NCI-H748 treated with DMSO at 0.1 percent for 48 hours (cell line): ENCODE results near the gene PYGB.
"Not testable (repeated sequence)": the region's sequence is repeated elsewhere in the genome, so short reads cannot be mapped to it uniquely, and the experiment has no call there.

ENCODE experiments used
- DNase-seq: peaks from one replicate; lab custom pipeline; 2025; lab: John Stamatoyannopoulos, UW

PYGB gene

GRCh38 chr20:25249198-25249931, 1.5 kb downstream of the PYGB start:
- DNase-seq, result no peak

GRCh38 chr20:25250508-25250907, 2.6 kb downstream of the PYGB start:
- DNase-seq, result no peak

- DNase-seq, result no peak
These were observed 3.1 kb downstream of the PYGB start for GRCh38 chr20:25251019-25251418.

GRCh38 chr20:25251558-25251957, 3.7 kb downstream of the PYGB start:
- no peak for DNase-seq

- no peak for DNase-seq
These were observed 4.4 kb downstream of the PYGB start for GRCh38 chr20:25252230-25252651.

- no peak for DNase-seq
These were observed 5.0 kb downstream of the PYGB start for GRCh38 chr20:25252686-25253421.

- no peak for DNase-seq
These were observed 5.9 kb downstream of the PYGB start for GRCh38 chr20:25253606-25254275.

GRCh38 chr20:25254571-25254970, 6.7 kb downstream of the PYGB start:
- DNase-seq, result no peak

GRCh38 chr20:25254986-25255680, 7.2 kb downstream of the PYGB start:
- DNase-seq, result no peak

GRCh38 chr20:25256226-25256859, 8.5 kb downstream of the PYGB start:
- DNase-seq, result no peak

- DNase-seq, result no peak
These were observed 9.2 kb downstream of the PYGB start for GRCh38 chr20:25257130-25257529.

- DNase-seq, result no peak
These were observed 10.0 kb downstream of the PYGB start for GRCh38 chr20:25257756-25258475.

- DNase-seq, result no peak
These were observed 10.6 kb downstream of the PYGB start for GRCh38 chr20:25258476-25258805.

- DNase-seq, result no peak
These were observed 10.9 kb downstream of the PYGB start for GRCh38 chr20:25258828-25259227.

GRCh38 chr20:25259358-25259757, 11.5 kb downstream of the PYGB start:
- DNase-seq, result no peak

GRCh38 chr20:25259788-25260254, 11.9 kb downstream of the PYGB start:
- DNase-seq, result no peak

- DNase-seq, result not testable (repeated sequence)
These were observed 13.0 kb downstream of the PYGB start for GRCh38 chr20:25260770-25261437.

GRCh38 chr20:25269057-25269832, 21.4 kb downstream of the PYGB start:
- no peak for DNase-seq

- no peak for DNase-seq
These were observed 21.9 kb downstream of the PYGB start for GRCh38 chr20:25269833-25270170.

GRCh38 chr20:25270829-25271251, 23.0 kb downstream of the PYGB start:
- DNase-seq, result no peak
